Mesenteric fat pad (tissue), 1 donor: ENCODE data around the gene KRTAP5-3. TPM values are rescaled to one million over a fixed set of nuclear protein-coding genes. Genes with fewer than 3 reads are reported as not detected.

Source experiments
- total RNA-seq: library from RNA; stranded (reverse); fragmentation: NEBNext Ultra II Directional; extraction: Animal tissue kit (Norgen Biotek cat#: 25700); gene quantifications from one replicate; pipeline ENCODE4 v1.2.1, GENCODE V29; 2021
- donor health status: DM: yes; HTN: yes; CAD: no.

KRTAP5-3 gene
- total RNA-seq, 1 donor from 2014 or later = not detected

Other genes with a start within 250 kb of the KRTAP5-3 start
- 1.4 TPM for gene BRSK2, start 218.5 kb downstream of the KRTAP5-3 start, total RNA-seq
- 39.8 TPM for gene MOB2, start 121.7 kb downstream of the KRTAP5-3 start, total RNA-seq
- gene DUSP8, start 36.2 kb downstream of the KRTAP5-3 start, total RNA-seq = 14.8 TPM
- not detected for gene KRTAP5-1, start 23.2 kb downstream of the KRTAP5-3 start, total RNA-seq
- not detected for gene KRTAP5-2, start 10.2 kb downstream of the KRTAP5-3 start, total RNA-seq
- not detected for gene KRTAP5-4, start 13.7 kb upstream of the KRTAP5-3 start, total RNA-seq
- not detected for gene KRTAP5-5, start 21.3 kb upstream of the KRTAP5-3 start, total RNA-seq
- not detected for gene KRTAP5-6, start 88.7 kb upstream of the KRTAP5-3 start, total RNA-seq
- gene IFITM10, start 142.1 kb upstream of the KRTAP5-3 start, total RNA-seq = 1.5 TPM
- gene CTSD, start 155.5 kb upstream of the KRTAP5-3 start, total RNA-seq = 940 TPM
- not detected for gene SYT8, start 226.5 kb upstream of the KRTAP5-3 start, total RNA-seq
- gene TNNI2, start 230.5 kb upstream of the KRTAP5-3 start, total RNA-seq = 0.64 TPM
- 46.4 TPM for gene LSP1, start 244.6 kb upstream of the KRTAP5-3 start, total RNA-seq